ENCODE measurements around the gene PTGES. TPM values are rescaled to one million over a fixed set of nuclear protein-coding genes. Genes with fewer than 3 reads are reported as not detected.

The PTGES gene
- total RNA-seq, 1 experiment from 2014 or later: 4.0 TPM

DNA sequence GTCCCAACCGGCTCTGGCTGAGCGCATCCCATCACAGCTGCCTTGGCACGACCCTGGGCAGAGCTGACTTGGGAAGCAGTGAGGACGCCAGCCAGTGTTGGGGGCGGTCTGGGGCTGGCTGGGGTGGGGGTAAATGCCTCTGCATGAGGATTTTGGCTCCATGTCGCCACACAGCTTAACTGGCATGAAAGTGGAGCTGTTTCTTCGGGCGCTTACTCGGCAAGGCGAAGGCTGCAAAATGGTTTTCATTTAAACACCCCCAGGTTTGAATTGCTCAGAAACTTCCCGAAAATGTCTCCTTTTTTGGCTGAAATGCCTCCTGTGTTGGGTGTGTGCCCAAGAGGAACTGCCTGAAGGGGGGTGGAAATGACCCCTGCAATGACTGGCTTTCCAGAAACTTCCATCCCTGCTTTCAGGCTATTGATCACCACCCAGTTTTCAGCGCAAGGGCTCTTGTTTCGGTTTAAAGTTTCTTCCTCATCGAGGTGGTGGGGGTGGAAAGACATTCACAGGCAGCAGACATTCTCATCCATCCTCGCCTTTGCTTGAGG lies 38.3 kb downstream of the PTGES start:
- no TSS peak for BruUV-seq (replicated peaks)
- no peaks in the 10 kb centered on the region for H3K27me3 ChIP-seq (replicated peaks; ENCODE audit: control insufficient read depth, insufficient read depth, low read length)
- CTCF ChIA-PET: no interaction called here

GRCh38 chr9:129713402-129713679 lies 39.5 kb downstream of the PTGES start:
- no peaks in the 10 kb centered on the region for H3K36me3 Mint-ChIP-seq (ENCODE audit: insufficient read depth, unreplicated experiment)
- H3K27ac Mint-ChIP-seq (ENCODE audit: unreplicated experiment): no peak overlapping the region
- DNase-seq: no peak
- Histone ChIP-seq H3K27me3 (replicated peaks; ENCODE audit: control insufficient read depth, insufficient read depth, low read length) (no peaks in the 10 kb centered on the region), H3K9me3 (no peaks in the 10 kb centered on the region), H3K36me3 (ENCODE audit: control insufficient read depth, insufficient read depth, low read length) (no peaks in the 10 kb centered on the region), H3K4me1 (no peaks in the 10 kb centered on the region), H3K4me3 (ENCODE audit: low read depth, low read length) (no peak overlapping the region)
- no peaks in the 10 kb centered on the region for H3K4me1 Mint-ChIP-seq (ENCODE audit: low read depth, unreplicated experiment)
- H3K27me3 Mint-ChIP-seq (ENCODE audit: insufficient read depth, unreplicated experiment): peaks cover 3% of the 10 kb centered on the region
- ChIA-PET POLR2A (no interaction called here), CTCF (no interaction called here)
- intact Hi-C loops (cut with micrococcal nuclease; ENCODE audit: unreplicated experiment): no loop called here
- BruUV-seq (replicated peaks): no TSS peak
- H3K4me3 Mint-ChIP-seq (ENCODE audit: unreplicated experiment): no peak overlapping the region
- no peaks in the 10 kb centered on the region for H3K9me3 Mint-ChIP-seq (ENCODE audit: unreplicated experiment)
- TF ChIP-seq CTCF (IDR thresholded peaks at IDR 0.05; ENCODE audit: insufficient read depth in 1 of 2, low read depth in 1 of 2, low read length in 1 of 2, severe bottlenecking in 1 of 2, unreplicated experiment in 1 of 2): no peak

More for the DNA sequence above, 38.3 kb downstream of the PTGES start:
- no peak for TF ChIP-seq CTCF (IDR thresholded peaks at IDR 0.05; ENCODE audit: insufficient read depth in 1 of 2, low read depth in 1 of 2, low read length in 1 of 2, severe bottlenecking in 1 of 2, unreplicated experiment in 1 of 2)
- H3K4me1 Mint-ChIP-seq (ENCODE audit: low read depth, unreplicated experiment): no peaks in the 10 kb centered on the region
- no peak overlapping the region for H3K4me3 Mint-ChIP-seq (ENCODE audit: unreplicated experiment)
- no peak overlapping the region for H3K27ac Mint-ChIP-seq (ENCODE audit: unreplicated experiment)
- peaks cover 3% of the 10 kb centered on the region for H3K27me3 Mint-ChIP-seq (ENCODE audit: insufficient read depth, unreplicated experiment)
- no peaks in the 10 kb centered on the region for H3K9me3 Mint-ChIP-seq (ENCODE audit: unreplicated experiment)
- DNase-seq: no peak
- Histone ChIP-seq H3K4me1 (no peaks in the 10 kb centered on the region), H3K9me3 (no peaks in the 10 kb centered on the region), H3K36me3 (ENCODE audit: control insufficient read depth, insufficient read depth, low read length) (no peaks in the 10 kb centered on the region), H3K4me3 (ENCODE audit: low read depth, low read length) (no peak overlapping the region)
- POLR2A ChIA-PET: no interaction called here
- intact Hi-C loops (cut with micrococcal nuclease; ENCODE audit: unreplicated experiment): no loop called here
- no peaks in the 10 kb centered on the region for H3K36me3 Mint-ChIP-seq (ENCODE audit: insufficient read depth, unreplicated experiment)

- intact Hi-C loops (cut with micrococcal nuclease; ENCODE audit: unreplicated experiment): no loop called here
- no peaks in the 10 kb centered on the region for H3K36me3 Mint-ChIP-seq (ENCODE audit: insufficient read depth, unreplicated experiment)
- H3K27ac Mint-ChIP-seq (ENCODE audit: unreplicated experiment): no peak overlapping the region
These were observed 40.0 kb downstream of the PTGES start for GRCh38 chr9:129712634-129713401.

More at GRCh38 chr9:129712634-129713401, 40.0 kb downstream of the PTGES start:
- Histone ChIP-seq H3K36me3 (ENCODE audit: control insufficient read depth, insufficient read depth, low read length) (no peaks in the 10 kb centered on the region), H3K9me3 (no peaks in the 10 kb centered on the region), H3K4me3 (ENCODE audit: low read depth, low read length) (no peak overlapping the region), H3K27me3 (replicated peaks; ENCODE audit: control insufficient read depth, insufficient read depth, low read length) (no peaks in the 10 kb centered on the region), H3K4me1 (no peaks in the 10 kb centered on the region)
- TF ChIP-seq CTCF (IDR thresholded peaks at IDR 0.05; ENCODE audit: insufficient read depth in 1 of 2, low read depth in 1 of 2, low read length in 1 of 2, severe bottlenecking in 1 of 2, unreplicated experiment in 1 of 2): no peak
- no peaks in the 10 kb centered on the region for H3K9me3 Mint-ChIP-seq (ENCODE audit: unreplicated experiment)
- no TSS peak for BruUV-seq (replicated peaks)
- H3K4me3 Mint-ChIP-seq (ENCODE audit: unreplicated experiment): no peak overlapping the region
- POLR2A ChIA-PET: no interaction called here
- H3K4me1 Mint-ChIP-seq (ENCODE audit: low read depth, unreplicated experiment): no peaks in the 10 kb centered on the region
- CTCF ChIA-PET: no interaction called here
- peaks cover 3% of the 10 kb centered on the region for H3K27me3 Mint-ChIP-seq (ENCODE audit: insufficient read depth, unreplicated experiment)
- DNase-seq: no peak
